Ishikawa (cell line): Measurements from ENCODE around the gene ACKR2.

Experiments
- CEBPB ChIP-seq: IDR thresholded peaks from 2 replicates; pipeline ENCODE4 v1.6.1; 2012
- CREB1 ChIP-seq: IDR thresholded peaks from 2 replicates; pipeline ENCODE4 v1.6.1; 2012; ENCODE audit warnings: low read depth
- EGR1 ChIP-seq: IDR thresholded peaks from 2 replicates; pipeline ENCODE4 v1.6.1; 2012
- EP300 ChIP-seq: IDR thresholded peaks from 2 replicates; pipeline ENCODE4 v1.6.1; 2012; ENCODE audit warnings: borderline replicate concordance
- RAD21 ChIP-seq: IDR thresholded peaks from 2 replicates; pipeline ENCODE4 v1.6.1; 2012; ENCODE audit warnings: low read depth
- TAF1 ChIP-seq: IDR thresholded peaks from 2 replicates; pipeline ENCODE4 v1.6.1; 2012; ENCODE audit warnings: low read depth, mild to moderate bottlenecking
- TEAD4 ChIP-seq: IDR thresholded peaks from 2 replicates; pipeline ENCODE4 v1.6.1; 2012
- YY1 ChIP-seq: IDR thresholded peaks from 2 replicates; pipeline ENCODE4 v1.6.1; 2012; ENCODE audit warnings: low read depth
- ZBTB7A ChIP-seq: IDR thresholded peaks from 2 replicates; pipeline ENCODE4 v1.6.1; 2012; ENCODE audit warnings: low read depth
- TF ChIP-seq, protein P1 (sequence below): IDR thresholded peaks from 2 replicates; pipeline ENCODE4 v1.6.1; 2012; ENCODE audit warnings: low read depth, mild to moderate bottlenecking
- TF ChIP-seq, protein P2 (sequence below): IDR thresholded peaks from 2 replicates; pipeline ENCODE4 v1.6.1; 2012
- TF ChIP-seq, protein P3 (sequence below): IDR thresholded peaks from 2 replicates; pipeline ENCODE4 v1.6.1; 2012

DNA sequence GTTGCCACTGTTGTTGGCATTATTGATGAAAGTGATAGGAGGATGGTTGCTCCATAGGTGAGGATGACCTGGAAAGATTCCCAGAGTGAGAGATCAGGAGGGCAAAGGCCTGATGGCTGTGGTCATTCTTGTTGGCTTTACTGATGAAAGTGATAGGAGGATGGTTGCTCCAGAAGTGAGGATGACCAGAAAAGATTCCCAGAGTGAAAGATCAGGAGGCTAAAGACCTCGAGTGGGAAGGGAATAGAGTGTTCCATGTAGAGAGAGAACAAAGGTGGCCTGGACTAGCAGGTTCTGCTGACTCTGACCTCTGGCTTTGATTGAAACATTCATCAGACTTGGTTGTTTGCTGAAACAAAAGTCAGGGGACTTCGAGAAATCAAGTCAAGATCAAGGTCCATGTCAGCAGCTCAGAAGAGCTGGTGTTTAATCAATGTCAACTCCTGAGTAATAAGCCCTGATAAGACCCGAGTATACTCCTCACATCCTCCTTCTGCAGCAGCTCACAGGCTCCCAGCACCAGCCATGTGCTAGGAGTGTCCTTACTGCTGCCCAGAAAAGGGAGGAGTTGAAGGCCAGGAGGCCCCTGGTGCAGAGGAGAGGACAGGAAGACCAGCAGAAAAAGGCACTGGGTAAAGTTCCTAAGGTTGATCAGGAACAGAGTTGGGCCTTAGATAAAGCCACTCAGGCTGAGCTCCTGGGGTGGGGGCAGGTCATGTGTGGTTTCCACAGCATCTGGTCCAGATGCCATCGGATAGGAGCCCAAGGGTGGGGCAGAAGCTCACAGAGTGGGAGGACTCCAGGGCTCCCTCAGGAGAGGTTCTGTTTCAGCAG lies 46.5 kb downstream of the ACKR2 start:
- no peak for TF ChIP-seq TAF1
- TF ChIP-seq EP300, result no peak
- TF ChIP-seq CEBPB, result no peak
- TF ChIP-seq, protein P1, sequence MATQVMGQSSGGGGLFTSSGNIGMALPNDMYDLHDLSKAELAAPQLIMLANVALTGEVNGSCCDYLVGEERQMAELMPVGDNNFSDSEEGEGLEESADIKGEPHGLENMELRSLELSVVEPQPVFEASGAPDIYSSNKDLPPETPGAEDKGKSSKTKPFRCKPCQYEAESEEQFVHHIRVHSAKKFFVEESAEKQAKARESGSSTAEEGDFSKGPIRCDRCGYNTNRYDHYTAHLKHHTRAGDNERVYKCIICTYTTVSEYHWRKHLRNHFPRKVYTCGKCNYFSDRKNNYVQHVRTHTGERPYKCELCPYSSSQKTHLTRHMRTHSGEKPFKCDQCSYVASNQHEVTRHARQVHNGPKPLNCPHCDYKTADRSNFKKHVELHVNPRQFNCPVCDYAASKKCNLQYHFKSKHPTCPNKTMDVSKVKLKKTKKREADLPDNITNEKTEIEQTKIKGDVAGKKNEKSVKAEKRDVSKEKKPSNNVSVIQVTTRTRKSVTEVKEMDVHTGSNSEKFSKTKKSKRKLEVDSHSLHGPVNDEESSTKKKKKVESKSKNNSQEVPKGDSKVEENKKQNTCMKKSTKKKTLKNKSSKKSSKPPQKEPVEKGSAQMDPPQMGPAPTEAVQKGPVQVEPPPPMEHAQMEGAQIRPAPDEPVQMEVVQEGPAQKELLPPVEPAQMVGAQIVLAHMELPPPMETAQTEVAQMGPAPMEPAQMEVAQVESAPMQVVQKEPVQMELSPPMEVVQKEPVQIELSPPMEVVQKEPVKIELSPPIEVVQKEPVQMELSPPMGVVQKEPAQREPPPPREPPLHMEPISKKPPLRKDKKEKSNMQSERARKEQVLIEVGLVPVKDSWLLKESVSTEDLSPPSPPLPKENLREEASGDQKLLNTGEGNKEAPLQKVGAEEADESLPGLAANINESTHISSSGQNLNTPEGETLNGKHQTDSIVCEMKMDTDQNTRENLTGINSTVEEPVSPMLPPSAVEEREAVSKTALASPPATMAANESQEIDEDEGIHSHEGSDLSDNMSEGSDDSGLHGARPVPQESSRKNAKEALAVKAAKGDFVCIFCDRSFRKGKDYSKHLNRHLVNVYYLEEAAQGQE, result no peak
- TF ChIP-seq TEAD4, result no peak
- no peak for TF ChIP-seq ZBTB7A
- TF ChIP-seq CREB1, result no peak
- no peak for TF ChIP-seq RAD21
- TF ChIP-seq EGR1, result no peak
- TF ChIP-seq, protein P2, sequence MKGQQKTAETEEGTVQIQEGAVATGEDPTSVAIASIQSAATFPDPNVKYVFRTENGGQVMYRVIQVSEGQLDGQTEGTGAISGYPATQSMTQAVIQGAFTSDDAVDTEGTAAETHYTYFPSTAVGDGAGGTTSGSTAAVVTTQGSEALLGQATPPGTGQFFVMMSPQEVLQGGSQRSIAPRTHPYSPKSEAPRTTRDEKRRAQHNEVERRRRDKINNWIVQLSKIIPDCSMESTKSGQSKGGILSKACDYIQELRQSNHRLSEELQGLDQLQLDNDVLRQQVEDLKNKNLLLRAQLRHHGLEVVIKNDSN, result no peak
- TF ChIP-seq, protein P3, sequence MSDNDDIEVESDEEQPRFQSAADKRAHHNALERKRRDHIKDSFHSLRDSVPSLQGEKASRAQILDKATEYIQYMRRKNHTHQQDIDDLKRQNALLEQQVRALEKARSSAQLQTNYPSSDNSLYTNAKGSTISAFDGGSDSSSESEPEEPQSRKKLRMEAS, result no peak
- TF ChIP-seq YY1, result no peak
